ENCODE data around the gene FAM193A.
"Not testable (repeated sequence)": the region's sequence is repeated elsewhere in the genome, so short reads cannot be mapped to it uniquely, and the experiment has no call there.

Gene FAM193A

GRCh38 chr4:2536193-2537010 is at the start of gene FAM193A:
Gene FAM193A, plus strand, starts transcription at chr4:2536647. Its CDS starts 269 bp downstream, at chr4:2536916.
- DNase-seq, result peak; percentile 99

GRCh38 chr4:2486981-2487380 is 49.5 kb upstream of the FAM193A start:
- DNase-seq, result no peak

- DNase-seq, result peak; percentile 15
Observed at GRCh38 chr4:2487632-2488031, 48.8 kb upstream of the FAM193A start.

- DNase-seq, result no peak
Observed at GRCh38 chr4:2489081-2489805, 47.2 kb upstream of the FAM193A start.

- no peak for DNase-seq
Observed at GRCh38 chr4:2489841-2490552, 46.5 kb upstream of the FAM193A start.

GRCh38 chr4:2492970-2493369 is 43.5 kb upstream of the FAM193A start:
- no peak for DNase-seq

GRCh38 chr4:2494992-2495391 is 41.5 kb upstream of the FAM193A start:
- DNase-seq, result no peak

- no peak for DNase-seq
Observed at GRCh38 chr4:2497324-2497723, 39.1 kb upstream of the FAM193A start.

- DNase-seq, result peak; percentile 14
Observed at GRCh38 chr4:2497931-2498330, 38.5 kb upstream of the FAM193A start.

- no peak for DNase-seq
Observed at GRCh38 chr4:2500547-2500946, 35.9 kb upstream of the FAM193A start.

- no peak for DNase-seq
Observed at GRCh38 chr4:2501034-2501594, 35.3 kb upstream of the FAM193A start.

GRCh38 chr4:2503809-2504208 is 32.6 kb upstream of the FAM193A start:
- no peak for DNase-seq

GRCh38 chr4:2507259-2507658 is 29.2 kb upstream of the FAM193A start:
- no peak for DNase-seq

GRCh38 chr4:2507855-2508254 is 28.6 kb upstream of the FAM193A start:
- no peak for DNase-seq

GRCh38 chr4:2510351-2511259 is 25.8 kb upstream of the FAM193A start:
- no peak for DNase-seq

GRCh38 chr4:2511645-2512131 is 24.8 kb upstream of the FAM193A start:
- peak; percentile 18 for DNase-seq

- DNase-seq, result no peak
Observed at GRCh38 chr4:2512396-2513135, 23.9 kb upstream of the FAM193A start.

- DNase-seq, result not testable (repeated sequence)
Observed at GRCh38 chr4:2514193-2514592, 22.3 kb upstream of the FAM193A start.

GRCh38 chr4:2514944-2515343 is 21.5 kb upstream of the FAM193A start:
- DNase-seq, result not testable (repeated sequence)

GRCh38 chr4:2515830-2516550 is 20.5 kb upstream of the FAM193A start:
- DNase-seq, result no peak

Measured in CD4-positive, alpha-beta T cell treated with Interleukin-21 for 1 hour (primary cell).